ENCODE results near the gene IGSF22.
"Not testable (repeated sequence)": the region's sequence is repeated elsewhere in the genome, so short reads cannot be mapped to it uniquely, and the experiment has no call there.

The IGSF22 gene

GRCh38 chr11:18709414-18709813 lies 16.6 kb downstream of the IGSF22 start:
- no peak for DNase-seq

GRCh38 chr11:18707811-18708340 lies 18.1 kb downstream of the IGSF22 start:
- DNase-seq: peak; percentile 21

GRCh38 chr11:18706330-18707243 lies 19.4 kb downstream of the IGSF22 start:
- DNase-seq: no peak

GRCh38 chr11:18705651-18706281 lies 20.2 kb downstream of the IGSF22 start:
- DNase-seq: no peak

GRCh38 chr11:18704698-18705097 lies 21.3 kb downstream of the IGSF22 start:
- no peak for DNase-seq

- no peak for DNase-seq
These were observed 21.8 kb downstream of the IGSF22 start for GRCh38 chr11:18704045-18704645.

- DNase-seq: no peak
These were observed 22.8 kb downstream of the IGSF22 start for GRCh38 chr11:18703001-18703763.

- no peak for DNase-seq
These were observed 24.3 kb downstream of the IGSF22 start for GRCh38 chr11:18701614-18702216.

GRCh38 chr11:18700872-18701271 lies 25.1 kb downstream of the IGSF22 start:
- DNase-seq: no peak

- DNase-seq: peak; percentile 19
These were observed 25.6 kb downstream of the IGSF22 start for GRCh38 chr11:18700375-18700774.

- DNase-seq: peak; percentile 68
These were observed 26.1 kb downstream of the IGSF22 start for GRCh38 chr11:18699848-18700261.

- DNase-seq: no peak
These were observed 26.8 kb downstream of the IGSF22 start for GRCh38 chr11:18699269-18699596.

GRCh38 chr11:18698341-18699268 lies 27.4 kb downstream of the IGSF22 start, which contains the start of gene TMEM86A:
TSS of gene TMEM86A (plus strand) at chr11:18698779. CDS start at chr11:18698887, 108 bp downstream.
- peak; percentile 89 for DNase-seq

- DNase-seq: peak; percentile 81
These were observed 28.4 kb downstream of the IGSF22 start for GRCh38 chr11:18697576-18697975.

- no peak for DNase-seq
These were observed 29.3 kb downstream of the IGSF22 start for GRCh38 chr11:18696638-18697225.

- no peak for DNase-seq
These were observed 32.8 kb downstream of the IGSF22 start for GRCh38 chr11:18692941-18693760.

GRCh38 chr11:18691467-18692140 lies 34.4 kb downstream of the IGSF22 start:
- not testable (repeated sequence) for DNase-seq

GRCh38 chr11:18684267-18684666 lies 41.7 kb downstream of the IGSF22 start:
- DNase-seq: no peak

GRCh38 chr11:18682466-18682865 lies 43.5 kb downstream of the IGSF22 start:
- no peak for DNase-seq
